NCI-H748 treated with DMSO at 0.1 percent for 48 hours (cell line): ENCODE data around the gene GLP1R.

Experiments used
- DNase-seq: peaks from one replicate; lab custom pipeline; 2025; lab: John Stamatoyannopoulos, UW

GLP1R gene

DNA sequence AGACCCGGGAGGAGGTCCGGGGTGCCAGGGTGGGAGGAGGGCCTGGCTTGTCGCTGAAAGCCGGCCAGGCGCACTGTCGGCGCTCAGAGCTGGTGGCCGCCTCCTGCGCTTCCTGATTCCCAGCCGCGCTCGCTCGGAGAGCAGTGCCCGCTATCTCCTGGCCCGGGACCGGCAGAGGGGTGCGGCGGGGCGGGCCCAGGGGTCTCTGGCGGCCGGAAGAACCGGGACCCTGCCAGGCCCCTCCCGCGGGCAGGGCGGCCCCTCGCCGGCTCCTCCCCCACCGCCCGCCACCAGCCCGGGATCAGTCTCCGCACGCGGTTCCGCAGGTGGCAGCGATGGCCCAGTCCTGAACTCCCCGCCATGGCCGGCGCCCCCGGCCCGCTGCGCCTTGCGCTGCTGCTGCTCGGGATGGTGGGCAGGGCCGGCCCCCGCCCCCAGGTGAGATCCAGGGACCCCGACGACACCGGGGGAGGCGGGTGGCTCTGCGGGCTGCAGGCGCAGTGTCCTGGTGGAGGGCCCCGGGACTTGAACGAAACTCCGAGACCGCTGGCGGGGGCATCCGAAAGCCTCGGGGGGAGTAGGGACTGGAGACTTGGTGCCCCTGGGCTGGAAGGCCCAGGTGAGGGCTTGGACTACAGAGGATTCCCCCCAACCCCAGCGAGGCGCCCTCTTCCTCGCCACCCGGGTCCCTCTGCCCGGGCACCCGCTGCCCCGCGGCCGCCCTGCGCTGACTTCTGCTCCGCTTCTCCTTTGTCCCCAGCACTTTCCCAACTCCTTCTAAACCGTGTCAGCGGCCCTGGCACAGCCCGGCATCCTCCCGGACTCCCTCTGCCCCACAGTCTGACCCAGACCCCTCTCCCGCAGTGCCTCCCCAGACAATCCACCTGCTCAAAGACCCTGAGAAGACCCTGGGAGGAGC is at the start of gene GLP1R:
Gene GLP1R (plus strand): TSS at position 301 of the 919 bp plus-strand sequence. CDS start 60 bp downstream, at position 361.
- DNase-seq: no peak

DNA sequence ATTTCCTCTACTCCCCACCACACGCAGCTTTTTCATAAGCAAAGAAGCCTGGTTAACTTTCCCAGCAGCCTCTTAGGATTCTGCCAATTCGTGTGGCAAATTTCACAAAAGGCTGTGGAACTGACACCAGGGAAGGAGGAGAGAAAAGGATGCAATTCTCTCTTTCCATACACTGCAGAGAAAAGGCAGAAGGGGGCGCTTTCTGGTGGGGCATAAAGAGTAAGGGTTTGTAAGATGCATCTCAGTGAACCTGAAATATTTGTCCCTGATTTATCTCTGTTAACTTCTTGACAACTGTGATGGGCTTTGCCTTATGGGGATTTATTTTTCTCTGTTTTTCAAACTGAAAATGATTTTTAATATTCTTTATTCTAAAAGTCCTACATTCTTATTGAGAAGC is 45.5 kb upstream of the GLP1R start:
- no peak for DNase-seq

DNA sequence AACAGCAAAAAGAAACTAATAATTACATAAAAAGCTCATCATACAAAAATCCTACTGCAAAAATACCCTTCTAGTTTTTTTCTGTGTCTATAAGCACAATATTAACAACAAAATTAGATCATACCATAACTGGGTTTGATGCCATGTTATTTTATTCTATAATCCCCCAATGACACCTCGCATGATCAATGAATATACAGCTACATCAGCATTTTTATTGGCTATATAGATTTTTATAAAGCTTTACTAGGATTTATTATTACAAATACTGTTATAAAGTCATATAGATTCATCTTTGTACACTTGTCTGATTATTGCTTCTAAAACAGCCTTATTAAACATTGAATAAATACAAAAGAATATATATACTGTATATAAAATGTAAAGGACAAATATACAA is 45.1 kb upstream of the GLP1R start:
- no peak for DNase-seq

DNA sequence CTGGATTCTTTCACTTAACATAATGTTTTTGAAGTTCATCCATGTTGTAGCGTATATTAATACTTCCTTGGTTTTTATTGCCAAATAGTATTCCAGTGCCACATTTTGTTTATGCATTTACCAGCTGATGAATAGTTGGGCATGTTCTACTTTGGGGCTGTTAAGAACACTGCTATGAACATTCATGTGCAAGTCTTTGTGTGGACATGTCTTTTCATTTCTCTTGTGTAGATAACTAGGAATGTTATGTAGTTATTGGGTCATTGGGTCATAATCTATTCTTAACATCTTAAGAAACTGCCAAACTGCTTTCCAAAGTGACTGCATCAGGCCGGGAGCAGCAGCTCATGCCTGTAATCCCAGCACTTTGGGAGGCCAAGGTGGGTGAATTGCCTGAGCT is 43.8 kb upstream of the GLP1R start:
- DNase-seq: no peak

DNA sequence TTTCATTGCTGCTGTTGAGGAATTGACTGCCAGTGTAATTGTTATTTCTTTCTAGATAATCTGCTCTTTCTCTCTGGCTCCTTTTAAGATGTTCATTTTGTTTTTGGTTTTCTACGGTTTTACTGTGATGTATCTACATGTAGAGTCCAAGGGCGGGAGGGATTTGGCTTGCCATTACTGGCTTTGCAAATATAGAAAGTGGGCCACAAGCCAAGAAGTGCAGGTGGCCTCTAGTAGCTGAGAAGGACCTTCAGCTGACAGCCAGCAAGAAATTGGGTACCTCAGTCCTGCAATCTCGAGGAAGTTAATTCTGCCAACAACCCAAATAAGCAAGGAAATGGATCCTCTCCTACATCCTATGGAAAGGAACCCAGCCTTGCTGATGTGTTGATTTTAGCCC is 42.8 kb upstream of the GLP1R start:
- peak; percentile 21 for DNase-seq

DNA sequence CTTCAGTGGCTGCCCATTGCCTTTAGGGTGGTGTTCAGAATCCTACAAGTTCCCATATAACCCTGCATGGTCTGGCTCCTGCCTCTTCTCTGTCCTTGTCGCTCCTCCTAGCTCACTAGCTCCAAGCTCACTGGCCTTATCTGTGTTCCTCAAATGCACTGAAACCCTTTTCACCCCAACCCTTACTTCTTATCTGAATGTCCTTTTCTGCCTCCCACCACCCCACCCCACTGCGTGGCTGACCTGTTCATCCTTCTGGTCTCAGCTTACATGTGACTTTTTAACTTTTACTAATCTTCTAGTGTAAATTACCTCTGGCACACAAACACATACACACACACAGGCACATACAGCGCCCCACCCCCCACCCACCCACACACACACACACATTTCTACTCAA is 41.0 kb upstream of the GLP1R start:
- DNase-seq: no peak

DNA sequence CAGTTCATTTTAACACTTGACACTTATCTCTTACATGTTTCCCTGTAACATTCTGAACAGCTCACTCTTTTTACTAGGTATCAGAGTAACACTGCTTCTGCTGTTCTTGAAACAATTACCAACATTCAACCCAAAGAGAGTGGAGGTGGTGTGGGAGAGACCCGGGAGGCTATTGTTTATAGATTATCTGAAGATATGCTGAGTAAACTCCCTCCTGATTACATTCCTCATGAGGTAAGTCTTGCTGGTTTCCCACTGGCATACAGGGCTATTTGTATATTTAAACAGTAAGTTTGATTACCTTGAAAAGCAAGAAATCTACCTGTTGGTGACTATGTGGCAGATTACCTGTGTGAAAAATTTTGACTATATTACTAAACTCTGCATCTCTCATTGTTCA is 39.8 kb upstream of the GLP1R start:
- DNase-seq: no peak

DNA sequence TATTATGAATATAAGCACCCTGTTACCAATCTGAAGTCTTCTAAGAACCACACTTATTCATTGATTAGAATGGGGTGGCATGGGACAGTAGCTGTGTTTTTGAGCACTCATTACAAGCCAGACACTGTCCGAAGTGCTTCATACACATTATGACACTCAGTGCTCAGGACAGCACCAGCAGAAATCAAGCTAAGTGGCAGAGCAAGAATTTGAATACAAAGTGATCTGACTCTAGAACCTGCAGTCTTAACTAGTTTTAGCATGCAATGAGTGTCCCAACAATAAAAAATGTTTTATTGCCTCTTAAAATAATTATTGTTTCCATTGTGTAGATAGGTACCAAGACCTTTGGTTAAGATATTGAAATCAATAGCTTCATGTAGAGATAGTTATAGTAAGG is 39.1 kb upstream of the GLP1R start:
- no peak for DNase-seq

DNA sequence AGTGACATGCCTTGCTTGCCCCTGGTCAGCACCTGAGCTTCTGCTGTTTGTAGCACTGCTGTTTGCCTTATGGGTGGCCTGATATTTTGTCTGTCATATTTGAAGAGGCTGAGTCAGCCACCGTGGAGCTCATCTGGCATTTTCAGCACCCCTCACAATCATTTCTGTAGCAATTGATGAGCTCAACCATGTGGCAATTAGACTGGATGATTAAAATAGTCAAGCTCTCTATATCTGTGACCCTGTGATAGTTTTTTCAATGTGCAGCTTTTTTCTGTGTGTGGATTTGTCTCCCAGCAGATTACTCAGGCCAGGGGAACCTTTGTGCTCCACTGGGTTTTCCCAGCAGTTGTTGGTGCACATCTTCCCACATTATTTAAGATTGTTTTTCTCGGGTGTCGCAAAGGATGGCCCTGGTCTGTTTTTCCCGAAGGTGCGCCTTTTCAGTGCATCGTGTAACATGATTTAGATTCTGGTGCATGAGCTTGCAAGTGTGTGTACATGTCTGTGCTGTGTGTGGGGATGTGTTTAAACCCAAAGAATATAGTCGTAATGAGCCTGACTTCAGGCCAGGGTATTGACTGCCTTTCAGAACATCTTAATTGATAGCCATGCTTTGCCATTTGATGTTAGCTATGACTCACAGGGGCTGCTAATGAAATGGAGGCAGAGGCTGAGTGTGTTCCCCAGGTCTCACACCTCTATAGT is 31.6 kb upstream of the GLP1R start:
- no peak for DNase-seq

DNA sequence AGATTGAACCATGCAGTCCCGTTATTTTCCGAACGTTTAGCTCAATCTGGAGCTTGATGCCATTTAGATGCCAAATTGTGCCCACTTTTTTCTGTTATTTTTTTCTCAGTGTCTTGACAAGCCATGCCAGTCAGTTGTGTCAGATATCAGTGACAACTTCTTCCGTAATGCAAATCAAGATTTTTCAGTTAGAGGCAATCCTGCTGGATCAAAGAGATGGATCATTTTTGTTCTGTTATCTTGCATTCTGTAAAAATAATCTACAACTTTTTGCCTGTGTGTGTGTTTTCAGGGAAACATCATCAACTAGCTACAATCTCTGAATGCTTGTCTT is 31.1 kb upstream of the GLP1R start:
- no peak for DNase-seq

DNA sequence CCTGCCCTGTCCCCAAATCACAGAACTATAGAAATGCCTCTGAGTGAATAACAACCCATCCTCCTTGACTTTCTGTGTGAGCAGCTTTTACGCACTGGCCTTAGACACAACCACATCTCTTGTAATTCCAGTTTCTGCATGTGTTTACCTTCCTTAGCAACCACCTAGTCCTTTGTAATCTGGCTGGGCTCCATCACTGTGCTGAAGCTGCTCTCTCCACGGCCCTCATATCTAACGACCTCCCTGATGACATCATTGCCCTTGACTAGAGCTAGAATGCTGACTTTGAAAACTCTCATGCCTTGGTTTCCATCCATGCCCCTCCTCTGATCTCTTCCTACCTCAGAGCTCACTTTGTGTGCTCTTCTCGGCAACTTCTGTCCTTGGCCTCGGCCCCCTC is 30.5 kb upstream of the GLP1R start:
- no peak for DNase-seq

DNA sequence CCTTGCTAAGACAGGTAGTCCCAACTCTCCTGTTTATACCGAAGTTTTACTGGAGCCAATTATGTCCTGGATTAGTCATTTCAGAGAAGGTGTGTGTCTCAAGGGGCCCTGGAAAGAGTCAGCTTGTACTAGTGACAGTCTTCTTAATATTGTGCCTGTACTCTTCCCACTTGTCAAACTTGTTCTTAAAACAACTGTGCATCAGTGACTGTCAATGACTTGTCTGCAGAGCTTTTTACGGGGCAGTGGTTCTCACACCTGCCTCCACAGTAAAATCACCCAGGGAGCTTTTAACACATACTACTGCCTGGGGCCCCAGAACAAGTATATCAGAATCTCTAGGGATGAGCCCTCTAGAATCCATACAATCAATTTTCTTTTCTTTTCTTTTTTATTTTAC is 28.4 kb upstream of the GLP1R start:
- no peak for DNase-seq

DNA sequence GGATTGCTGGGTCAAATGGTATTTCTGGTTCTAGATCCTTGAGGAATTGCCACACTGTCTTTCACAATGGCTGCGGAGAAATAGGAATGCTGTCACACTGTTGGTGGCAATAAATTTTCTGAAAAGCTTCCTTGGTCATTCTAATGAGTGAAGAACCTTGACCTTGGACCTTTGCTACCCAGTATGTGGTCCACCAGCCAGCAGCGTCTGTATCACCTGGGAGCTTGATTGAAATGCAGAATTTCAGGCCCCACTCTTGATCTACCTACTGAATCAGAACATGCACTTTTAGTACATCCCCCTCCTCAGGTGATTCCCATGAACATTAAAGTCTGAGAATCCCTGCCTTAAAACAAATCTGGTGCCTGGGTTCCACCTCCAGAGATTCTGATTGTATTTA is 27.5 kb upstream of the GLP1R start:
- DNase-seq: no peak

DNA sequence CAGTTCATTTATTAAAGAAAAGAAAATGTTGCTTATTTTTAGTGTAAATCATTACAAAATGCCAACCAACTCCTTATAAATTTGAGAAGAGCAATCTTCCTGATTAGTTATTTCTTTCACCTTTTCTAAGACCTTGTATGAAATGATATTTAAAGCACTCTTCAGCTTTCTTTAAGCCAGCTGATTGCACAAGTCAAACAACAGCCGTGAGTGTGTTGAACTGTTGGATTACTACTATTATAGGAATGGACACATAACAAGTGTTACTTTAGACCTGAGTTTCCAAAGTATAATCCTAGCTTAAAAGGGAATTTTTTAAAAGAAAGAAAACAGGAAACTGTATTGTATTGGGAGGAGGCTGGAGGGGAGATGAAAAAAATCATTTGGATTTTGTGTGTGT is 26.8 kb upstream of the GLP1R start:
- DNase-seq: no peak

DNA sequence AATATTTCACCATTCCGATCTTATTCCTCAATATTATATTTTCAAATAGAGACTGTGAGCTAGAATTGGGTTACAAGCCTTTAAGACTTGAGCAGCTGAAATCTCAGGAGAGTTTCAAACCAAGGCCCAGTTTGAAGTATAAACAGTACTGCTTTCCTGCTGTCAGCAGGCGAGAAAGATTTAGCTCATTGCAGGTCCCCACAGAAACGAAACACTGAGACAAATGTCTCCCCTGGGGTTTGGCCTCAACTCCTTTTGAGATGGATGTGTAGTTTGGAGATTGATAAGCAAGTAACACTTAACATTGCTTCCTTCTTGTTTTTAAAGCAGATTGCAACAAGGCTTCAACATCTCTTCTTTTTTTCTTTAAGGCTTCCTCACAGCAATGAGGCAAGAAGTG is 22.4 kb upstream of the GLP1R start:
- DNase-seq: no peak

DNA sequence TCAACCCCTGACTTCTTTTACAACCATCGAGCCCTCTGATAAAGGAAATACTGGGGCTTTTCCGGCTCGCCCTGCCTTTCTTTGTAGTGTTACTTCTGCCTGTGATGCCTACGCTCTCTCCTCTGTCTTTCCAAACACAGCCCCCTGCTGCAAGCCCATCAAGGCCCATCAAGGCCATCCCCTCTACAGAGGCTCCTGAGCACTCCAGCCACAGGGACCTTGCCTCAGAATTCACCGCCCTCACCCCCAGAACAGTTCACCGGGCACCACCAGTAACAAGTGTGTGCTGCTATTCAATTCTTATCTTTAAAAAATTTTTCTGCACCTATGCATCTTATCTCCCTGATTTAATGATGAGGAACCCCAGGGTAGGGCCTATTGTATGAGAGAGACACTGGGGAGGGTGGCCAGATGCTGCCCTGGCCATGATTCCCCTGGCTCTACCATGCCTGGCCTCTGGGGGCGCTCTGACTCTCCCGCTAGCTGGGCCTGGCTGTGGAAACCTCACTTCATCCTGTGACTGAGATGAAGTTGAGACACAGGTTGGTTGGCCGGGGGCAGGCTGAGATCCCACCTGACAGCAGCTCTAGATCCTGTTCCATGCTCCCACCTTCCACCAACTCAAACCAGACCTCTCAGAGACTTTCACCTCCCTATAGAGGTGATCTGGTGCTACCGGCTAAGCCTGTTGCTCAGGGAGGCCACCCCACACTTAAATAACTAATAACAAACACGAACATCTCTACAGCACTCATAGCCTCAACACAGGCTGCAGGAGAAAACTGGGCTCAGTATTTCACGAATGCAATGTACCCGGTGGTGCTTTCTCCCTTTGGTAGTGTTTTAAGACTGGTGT is 19.2 kb upstream of the GLP1R start:
- DNase-seq: no peak

DNA sequence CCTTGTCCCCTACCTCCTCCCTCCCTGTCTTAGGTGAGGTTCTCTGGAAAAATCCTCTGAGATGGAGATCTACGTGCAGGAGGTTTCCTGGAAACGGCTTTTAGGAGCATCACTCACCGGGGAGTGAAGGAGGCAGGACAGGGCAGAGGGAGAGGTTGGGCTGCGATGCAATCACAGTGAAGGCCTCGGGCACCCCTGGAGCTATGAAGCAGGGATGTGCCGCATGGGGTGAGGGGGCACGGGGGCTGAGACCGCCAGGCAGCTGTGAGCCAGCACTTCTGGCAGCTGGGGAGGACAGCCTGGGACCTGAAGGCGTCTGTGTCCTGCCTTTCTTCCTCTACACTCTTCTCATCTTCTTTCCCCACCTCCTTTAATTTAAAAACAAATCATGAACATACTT is 12.9 kb upstream of the GLP1R start:
- no peak for DNase-seq

DNA sequence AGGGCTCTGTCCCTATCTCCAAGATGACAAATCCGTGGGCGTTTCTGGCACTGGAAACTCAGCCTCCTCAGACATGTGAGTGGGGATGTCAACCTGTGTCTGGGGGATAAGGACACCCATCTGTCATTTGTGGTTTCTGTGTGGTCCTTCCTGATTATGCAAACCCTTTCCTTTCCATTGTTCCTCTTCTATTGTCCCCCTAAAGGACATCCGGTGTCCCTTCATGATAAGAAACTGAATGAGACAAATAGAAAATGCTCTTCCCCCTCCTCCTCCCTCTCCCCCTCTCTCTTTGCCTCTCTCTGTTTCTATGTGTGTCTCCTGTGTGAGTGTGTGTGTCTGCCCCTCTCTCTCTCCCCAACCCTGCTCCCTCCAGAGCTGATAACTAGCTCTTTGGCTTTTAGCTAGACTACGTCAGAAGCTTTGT is 11.5 kb upstream of the GLP1R start:
- DNase-seq: no peak

DNA sequence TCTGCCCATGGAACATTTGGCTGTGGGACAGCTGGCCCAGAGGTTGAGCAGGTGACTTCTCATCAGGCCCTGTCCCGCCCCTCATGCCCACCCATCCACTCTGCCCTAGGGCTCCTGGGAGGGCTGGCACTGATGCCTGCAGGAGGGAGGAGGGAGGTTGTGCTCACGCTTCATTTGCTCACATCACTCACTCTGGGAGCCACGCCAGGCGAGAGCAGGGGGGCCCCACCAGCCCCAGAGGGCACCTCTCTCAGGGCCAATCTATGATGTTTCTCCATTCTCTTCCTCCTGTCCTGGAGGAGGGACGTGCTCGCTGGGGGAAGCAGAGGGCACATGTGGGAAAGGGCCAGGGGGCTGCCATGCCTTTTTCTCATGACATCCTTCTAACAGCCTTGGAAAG is 10.9 kb upstream of the GLP1R start:
- DNase-seq: no peak

DNA sequence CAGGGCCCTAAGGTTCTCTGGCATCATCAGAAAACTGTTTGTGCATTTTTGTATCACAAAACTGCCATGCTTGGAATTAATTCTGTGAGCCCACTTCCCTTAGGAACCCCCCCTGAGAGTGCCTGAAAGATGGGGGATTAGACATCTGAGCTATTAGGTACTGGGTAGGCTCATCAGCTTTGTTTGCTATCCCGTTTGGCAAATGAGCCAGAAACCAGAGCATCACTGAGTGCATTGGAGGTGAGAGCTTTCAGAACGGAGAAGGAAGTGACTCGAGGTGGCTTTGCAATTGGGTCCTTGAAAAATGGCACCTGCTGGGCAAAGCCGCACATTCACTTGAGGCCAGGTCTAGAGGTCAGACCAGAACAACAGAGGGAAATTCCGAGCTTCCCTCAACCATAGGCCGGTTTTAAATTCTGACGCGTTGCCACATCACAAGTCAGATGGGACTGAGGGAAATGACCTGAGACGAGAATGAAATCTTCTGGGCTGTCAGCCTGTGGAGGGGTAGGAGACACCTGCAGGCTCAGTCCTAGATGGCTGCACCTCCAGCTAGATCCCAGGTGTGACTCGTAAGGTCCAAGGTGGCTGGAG is 8.4 kb upstream of the GLP1R start:
- no peak for DNase-seq

DNA sequence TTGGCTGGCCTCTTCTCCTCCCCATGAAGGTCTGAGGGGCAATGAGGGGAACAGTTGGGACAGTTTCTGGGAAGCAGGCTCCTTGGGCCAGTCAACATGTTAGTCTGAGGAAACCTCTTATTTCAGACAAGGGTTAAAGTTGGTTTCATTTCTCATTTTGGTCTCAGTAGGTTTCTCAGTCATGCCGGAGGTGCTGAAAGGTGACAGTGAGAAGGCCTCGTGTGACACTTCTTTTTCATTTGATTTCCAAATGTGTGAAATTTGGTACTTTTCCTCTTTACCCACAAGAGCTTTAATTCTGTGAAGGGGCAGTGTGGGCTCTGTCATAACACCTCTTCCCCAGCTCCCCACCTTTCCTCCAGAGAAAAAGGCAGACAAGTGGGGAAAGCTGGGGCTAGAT is 7.5 kb upstream of the GLP1R start:
- DNase-seq: no peak

DNA sequence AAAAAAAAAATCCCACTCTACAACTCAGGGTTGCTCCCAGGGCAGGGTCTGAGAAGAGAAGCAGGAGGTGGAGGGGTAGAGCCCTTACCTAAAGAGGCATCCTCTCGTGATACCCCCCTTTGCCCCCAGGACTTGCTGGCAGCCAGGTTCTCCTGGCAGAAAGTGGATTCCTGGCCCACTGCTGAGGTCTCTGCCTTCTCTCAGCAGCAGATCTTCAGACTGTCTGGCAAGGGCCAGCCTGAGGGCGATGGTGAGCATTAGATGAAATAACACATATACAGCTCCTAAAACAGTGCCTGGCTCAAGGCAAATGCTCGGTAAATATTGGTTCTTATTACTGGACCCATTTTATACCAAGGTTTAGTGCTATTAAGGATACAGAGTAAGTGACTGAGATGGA is 4.8 kb upstream of the GLP1R start:
- no peak for DNase-seq
